HEK293 (cell line): ENCODE data around the gene PHACTR2.

Experiments used
- BCL11A ChIP-seq: fragments of 450-650 bp; formaldehyde crosslinking; IDR thresholded peaks from 2 replicates; pipeline ENCODE4 v1.5.1; 2016; ENCODE audit warnings: low read depth, missing biosample characterization, missing genetic modification characterization
- PBX3 ChIP-seq: sonication (generic); formaldehyde crosslinking; IDR thresholded peaks from 2 replicates; pipeline ENCODE4 v1.8.1; 2022; ENCODE audit warnings: mild to moderate bottlenecking, moderate library complexity, missing genetic modification reagents
- SCRT1 ChIP-seq: fragments of 450-650 bp; formaldehyde crosslinking; IDR thresholded peaks from 2 replicates; pipeline ENCODE4 v1.5.1; 2016; ENCODE audit warnings: missing biosample characterization, missing genetic modification characterization, borderline replicate concordance
- ZNF112 ChIP-seq: fragments of 450-650 bp; formaldehyde crosslinking; IDR thresholded peaks from 2 replicates; pipeline ENCODE4 v1.5.0; 2017; ENCODE audit warnings: missing biosample characterization, missing genetic modification characterization
- ZNF140 ChIP-seq: fragments of 450-650 bp; formaldehyde crosslinking; IDR thresholded peaks from 2 replicates; pipeline ENCODE4 v1.5.1; 2016; ENCODE audit warnings: missing biosample characterization, missing genetic modification characterization
- ZNF274 ChIP-seq, 2 experiments: fragments of 200-500 bp in 1 of 2; fragments of 450-650 bp in 1 of 2; sonication (Bioruptor generic) in 1 of 2; formaldehyde crosslinking in 1 of 2; IDR thresholded peaks; 2 replicates each; pipeline versions ENCODE4 v1.5.1 to v1.6.1; 2014 to 2016; ENCODE audit warnings: borderline replicate concordance in 1 of 2, inconsistent platforms in 1 of 2, low read length in 1 of 2, missing biosample characterization in 1 of 2, missing genetic modification characterization in 1 of 2
- ZNF549 ChIP-seq: fragments of 450-650 bp; IDR thresholded peaks from 2 replicates; pipeline ENCODE4 v1.5.1; 2018; ENCODE audit warnings: missing biosample characterization, missing genetic modification characterization, mild to moderate bottlenecking, inconsistent platforms, moderate library complexity
- ZNF776 ChIP-seq: fragments of 450-650 bp; formaldehyde crosslinking; IDR thresholded peaks from 2 replicates; pipeline ENCODE4 v1.5.0; 2017; ENCODE audit warnings: missing biosample characterization, missing genetic modification characterization, borderline replicate concordance
- TF ChIP-seq, protein P1 (sequence below): fragments of 450-650 bp; formaldehyde crosslinking; IDR thresholded peaks from 2 replicates; pipeline ENCODE4 v1.5.1; 2016; ENCODE audit warnings: missing biosample characterization, missing genetic modification characterization
- TF ChIP-seq, protein P2 (sequence below): fragments of 450-650 bp; formaldehyde crosslinking; IDR thresholded peaks from 2 replicates; pipeline ENCODE4 v1.5.1; 2016; ENCODE audit warnings: missing biosample characterization, missing genetic modification characterization
- TF ChIP-seq, protein P3 (sequence below): fragments of 450-650 bp; formaldehyde crosslinking; IDR thresholded peaks from 2 replicates; pipeline ENCODE4 v1.5.1; 2016; ENCODE audit warnings: missing biosample characterization, missing genetic modification characterization
- TF ChIP-seq, protein P4 (sequence below): fragments of 450-650 bp; formaldehyde crosslinking; IDR thresholded peaks from 2 replicates; pipeline ENCODE4; 2016; ENCODE audit warnings: missing biosample characterization, missing genetic modification characterization
- TF ChIP-seq, protein P5 (sequence below): fragments of 450-650 bp; formaldehyde crosslinking; IDR thresholded peaks from 2 replicates; pipeline ENCODE4 v1.5.1; 2016; ENCODE audit warnings: missing biosample characterization, missing genetic modification characterization
- TF ChIP-seq, protein P6 (sequence below): fragments of 450-650 bp; formaldehyde crosslinking; IDR thresholded peaks from 2 replicates; pipeline ENCODE4 v1.5.1; 2016; ENCODE audit warnings: missing biosample characterization, missing genetic modification characterization

DNA sequence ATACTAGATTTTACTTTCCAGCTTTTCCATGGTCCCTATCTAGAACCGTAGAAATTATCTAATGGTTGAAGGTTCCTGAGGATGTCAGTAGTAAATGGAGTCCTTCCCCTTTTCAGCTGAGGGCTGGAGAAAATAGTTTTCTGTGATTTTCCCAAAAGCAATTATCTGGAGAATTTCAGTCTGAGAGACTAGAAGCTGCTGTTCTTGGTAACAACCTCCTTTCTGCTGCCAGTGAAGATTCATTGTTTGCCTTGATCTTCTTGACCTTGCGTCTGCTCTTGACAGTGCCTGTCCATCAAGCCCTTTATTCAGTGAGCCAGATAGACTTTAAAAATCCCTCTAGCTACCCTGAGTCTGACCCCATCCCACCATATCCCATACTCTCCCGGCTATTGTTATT is 73.1 kb downstream of the PHACTR2 start:
- TF ChIP-seq, protein P1, sequence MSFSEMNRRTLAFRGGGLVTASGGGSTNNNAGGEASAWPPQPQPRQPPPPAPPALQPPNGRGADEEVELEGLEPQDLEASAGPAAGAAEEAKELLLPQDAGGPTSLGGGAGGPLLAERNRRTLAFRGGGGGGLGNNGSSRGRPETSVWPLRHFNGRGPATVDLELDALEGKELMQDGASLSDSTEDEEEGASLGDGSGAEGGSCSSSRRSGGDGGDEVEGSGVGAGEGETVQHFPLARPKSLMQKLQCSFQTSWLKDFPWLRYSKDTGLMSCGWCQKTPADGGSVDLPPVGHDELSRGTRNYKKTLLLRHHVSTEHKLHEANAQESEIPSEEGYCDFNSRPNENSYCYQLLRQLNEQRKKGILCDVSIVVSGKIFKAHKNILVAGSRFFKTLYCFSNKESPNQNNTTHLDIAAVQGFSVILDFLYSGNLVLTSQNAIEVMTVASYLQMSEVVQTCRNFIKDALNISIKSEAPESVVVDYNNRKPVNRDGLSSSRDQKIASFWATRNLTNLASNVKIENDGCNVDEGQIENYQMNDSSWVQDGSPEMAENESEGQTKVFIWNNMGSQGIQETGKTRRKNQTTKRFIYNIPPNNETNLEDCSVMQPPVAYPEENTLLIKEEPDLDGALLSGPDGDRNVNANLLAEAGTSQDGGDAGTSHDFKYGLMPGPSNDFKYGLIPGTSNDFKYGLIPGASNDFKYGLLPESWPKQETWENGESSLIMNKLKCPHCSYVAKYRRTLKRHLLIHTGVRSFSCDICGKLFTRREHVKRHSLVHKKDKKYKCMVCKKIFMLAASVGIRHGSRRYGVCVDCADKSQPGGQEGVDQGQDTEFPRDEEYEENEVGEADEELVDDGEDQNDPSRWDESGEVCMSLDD (tag by site-specific recombination): no peak
- TF ChIP-seq ZNF112 (tag by site-specific recombination) (no peak), ZNF549 (tag by site-specific recombination) (no peak), SCRT1 (tag by site-specific recombination) (no peak), ZNF776 (tag by site-specific recombination) (no peak), ZNF274 (IDR thresholded peaks at IDR 0.05; ENCODE audit: low read length) (no peak), ZNF274 (tag by site-specific recombination; IDR thresholded peaks at IDR 0.05; ENCODE audit: borderline replicate concordance) (no peak), PBX3 (CRISPR knock-in tag) (no peak), BCL11A (tag by site-specific recombination) (no peak), ZNF140 (tag by site-specific recombination) (no peak)
- TF ChIP-seq, protein P2, sequence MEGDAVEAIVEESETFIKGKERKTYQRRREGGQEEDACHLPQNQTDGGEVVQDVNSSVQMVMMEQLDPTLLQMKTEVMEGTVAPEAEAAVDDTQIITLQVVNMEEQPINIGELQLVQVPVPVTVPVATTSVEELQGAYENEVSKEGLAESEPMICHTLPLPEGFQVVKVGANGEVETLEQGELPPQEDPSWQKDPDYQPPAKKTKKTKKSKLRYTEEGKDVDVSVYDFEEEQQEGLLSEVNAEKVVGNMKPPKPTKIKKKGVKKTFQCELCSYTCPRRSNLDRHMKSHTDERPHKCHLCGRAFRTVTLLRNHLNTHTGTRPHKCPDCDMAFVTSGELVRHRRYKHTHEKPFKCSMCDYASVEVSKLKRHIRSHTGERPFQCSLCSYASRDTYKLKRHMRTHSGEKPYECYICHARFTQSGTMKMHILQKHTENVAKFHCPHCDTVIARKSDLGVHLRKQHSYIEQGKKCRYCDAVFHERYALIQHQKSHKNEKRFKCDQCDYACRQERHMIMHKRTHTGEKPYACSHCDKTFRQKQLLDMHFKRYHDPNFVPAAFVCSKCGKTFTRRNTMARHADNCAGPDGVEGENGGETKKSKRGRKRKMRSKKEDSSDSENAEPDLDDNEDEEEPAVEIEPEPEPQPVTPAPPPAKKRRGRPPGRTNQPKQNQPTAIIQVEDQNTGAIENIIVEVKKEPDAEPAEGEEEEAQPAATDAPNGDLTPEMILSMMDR (tag by site-specific recombination): no peak
- TF ChIP-seq, protein P3, sequence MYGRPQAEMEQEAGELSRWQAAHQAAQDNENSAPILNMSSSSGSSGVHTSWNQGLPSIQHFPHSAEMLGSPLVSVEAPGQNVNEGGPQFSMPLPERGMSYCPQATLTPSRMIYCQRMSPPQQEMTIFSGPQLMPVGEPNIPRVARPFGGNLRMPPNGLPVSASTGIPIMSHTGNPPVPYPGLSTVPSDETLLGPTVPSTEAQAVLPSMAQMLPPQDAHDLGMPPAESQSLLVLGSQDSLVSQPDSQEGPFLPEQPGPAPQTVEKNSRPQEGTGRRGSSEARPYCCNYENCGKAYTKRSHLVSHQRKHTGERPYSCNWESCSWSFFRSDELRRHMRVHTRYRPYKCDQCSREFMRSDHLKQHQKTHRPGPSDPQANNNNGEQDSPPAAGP (tag by site-specific recombination): no peak
- TF ChIP-seq, protein P4, sequence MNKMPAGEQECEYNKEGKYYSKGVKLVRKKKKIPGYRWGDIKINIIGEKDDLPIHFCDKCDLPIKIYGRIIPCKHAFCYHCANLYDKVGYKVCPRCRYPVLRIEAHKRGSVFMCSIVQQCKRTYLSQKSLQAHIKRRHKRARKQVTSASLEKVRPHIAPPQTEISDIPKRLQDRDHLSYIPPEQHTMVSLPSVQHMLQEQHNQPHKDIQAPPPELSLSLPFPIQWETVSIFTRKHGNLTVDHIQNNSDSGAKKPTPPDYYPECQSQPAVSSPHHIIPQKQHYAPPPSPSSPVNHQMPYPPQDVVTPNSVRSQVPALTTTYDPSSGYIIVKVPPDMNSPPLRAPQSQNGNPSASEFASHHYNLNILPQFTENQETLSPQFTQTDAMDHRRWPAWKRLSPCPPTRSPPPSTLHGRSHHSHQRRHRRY (tag by site-specific recombination): no peak
- TF ChIP-seq, protein P5, sequence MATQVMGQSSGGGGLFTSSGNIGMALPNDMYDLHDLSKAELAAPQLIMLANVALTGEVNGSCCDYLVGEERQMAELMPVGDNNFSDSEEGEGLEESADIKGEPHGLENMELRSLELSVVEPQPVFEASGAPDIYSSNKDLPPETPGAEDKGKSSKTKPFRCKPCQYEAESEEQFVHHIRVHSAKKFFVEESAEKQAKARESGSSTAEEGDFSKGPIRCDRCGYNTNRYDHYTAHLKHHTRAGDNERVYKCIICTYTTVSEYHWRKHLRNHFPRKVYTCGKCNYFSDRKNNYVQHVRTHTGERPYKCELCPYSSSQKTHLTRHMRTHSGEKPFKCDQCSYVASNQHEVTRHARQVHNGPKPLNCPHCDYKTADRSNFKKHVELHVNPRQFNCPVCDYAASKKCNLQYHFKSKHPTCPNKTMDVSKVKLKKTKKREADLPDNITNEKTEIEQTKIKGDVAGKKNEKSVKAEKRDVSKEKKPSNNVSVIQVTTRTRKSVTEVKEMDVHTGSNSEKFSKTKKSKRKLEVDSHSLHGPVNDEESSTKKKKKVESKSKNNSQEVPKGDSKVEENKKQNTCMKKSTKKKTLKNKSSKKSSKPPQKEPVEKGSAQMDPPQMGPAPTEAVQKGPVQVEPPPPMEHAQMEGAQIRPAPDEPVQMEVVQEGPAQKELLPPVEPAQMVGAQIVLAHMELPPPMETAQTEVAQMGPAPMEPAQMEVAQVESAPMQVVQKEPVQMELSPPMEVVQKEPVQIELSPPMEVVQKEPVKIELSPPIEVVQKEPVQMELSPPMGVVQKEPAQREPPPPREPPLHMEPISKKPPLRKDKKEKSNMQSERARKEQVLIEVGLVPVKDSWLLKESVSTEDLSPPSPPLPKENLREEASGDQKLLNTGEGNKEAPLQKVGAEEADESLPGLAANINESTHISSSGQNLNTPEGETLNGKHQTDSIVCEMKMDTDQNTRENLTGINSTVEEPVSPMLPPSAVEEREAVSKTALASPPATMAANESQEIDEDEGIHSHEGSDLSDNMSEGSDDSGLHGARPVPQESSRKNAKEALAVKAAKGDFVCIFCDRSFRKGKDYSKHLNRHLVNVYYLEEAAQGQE: no peak
- TF ChIP-seq, protein P6, sequence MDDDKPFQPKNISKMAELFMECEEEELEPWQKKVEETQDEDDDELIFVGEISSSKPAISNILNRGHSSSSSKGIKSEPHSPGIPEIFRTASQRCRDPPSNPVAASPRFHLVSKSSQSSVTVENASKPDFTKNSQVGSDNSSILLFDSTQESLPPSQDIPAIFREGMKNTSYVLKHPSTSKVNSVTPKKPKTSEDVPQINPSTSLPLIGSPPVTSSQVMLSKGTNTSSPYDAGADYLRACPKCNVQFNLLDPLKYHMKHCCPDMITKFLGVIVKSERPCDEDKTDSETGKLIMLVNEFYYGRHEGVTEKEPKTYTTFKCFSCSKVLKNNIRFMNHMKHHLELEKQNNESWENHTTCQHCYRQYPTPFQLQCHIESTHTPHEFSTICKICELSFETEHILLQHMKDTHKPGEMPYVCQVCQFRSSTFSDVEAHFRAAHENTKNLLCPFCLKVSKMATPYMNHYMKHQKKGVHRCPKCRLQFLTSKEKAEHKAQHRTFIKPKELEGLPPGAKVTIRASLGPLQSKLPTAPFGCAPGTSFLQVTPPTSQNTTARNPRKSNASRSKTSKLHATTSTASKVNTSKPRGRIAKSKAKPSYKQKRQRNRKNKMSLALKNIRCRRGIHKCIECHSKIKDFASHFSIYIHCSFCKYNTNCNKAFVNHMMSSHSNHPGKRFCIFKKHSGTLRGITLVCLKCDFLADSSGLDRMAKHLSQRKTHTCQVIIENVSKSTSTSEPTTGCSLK (tag by site-specific recombination): no peak
